PC-9 (cell line): ENCODE data around the gene ATP6V1A.

Experiments used
- EZH2 ChIP-seq: fragments of 200-600 bp; sonication (generic); IDR thresholded peaks from 2 replicates; pipeline ENCODE4 v1.8.0; 2017; ENCODE audit warnings: antibody characterized with exemption, low read depth
- TF ChIP-seq, protein P1 (sequence below): fragments of 200-600 bp; sonication (generic); conservative IDR thresholded peaks from 2 replicates; pipeline ENCODE4 v1.6.1; 2017; ENCODE audit warnings: mixed run types, antibody characterized with exemption, mild to moderate bottlenecking, moderate library complexity

DNA sequence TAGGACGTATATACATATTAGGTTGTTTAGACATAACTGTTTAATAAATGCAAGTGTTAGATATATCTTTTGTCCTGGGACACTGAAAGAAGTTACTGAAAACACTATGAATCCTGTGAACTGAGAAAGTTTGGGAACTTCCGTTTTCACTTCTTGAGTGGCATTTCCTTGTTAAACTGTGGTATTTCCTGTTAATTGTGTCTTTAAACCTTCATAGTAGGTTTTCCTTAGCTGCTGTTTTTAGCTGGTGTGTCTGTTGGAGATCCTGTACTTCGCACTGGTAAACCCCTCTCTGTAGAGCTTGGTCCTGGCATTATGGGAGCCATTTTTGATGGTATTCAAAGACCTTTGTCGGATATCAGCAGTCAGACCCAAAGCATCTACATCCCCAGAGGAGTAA is 37.1 kb downstream of the ATP6V1A start:
- TF ChIP-seq, protein P1, sequence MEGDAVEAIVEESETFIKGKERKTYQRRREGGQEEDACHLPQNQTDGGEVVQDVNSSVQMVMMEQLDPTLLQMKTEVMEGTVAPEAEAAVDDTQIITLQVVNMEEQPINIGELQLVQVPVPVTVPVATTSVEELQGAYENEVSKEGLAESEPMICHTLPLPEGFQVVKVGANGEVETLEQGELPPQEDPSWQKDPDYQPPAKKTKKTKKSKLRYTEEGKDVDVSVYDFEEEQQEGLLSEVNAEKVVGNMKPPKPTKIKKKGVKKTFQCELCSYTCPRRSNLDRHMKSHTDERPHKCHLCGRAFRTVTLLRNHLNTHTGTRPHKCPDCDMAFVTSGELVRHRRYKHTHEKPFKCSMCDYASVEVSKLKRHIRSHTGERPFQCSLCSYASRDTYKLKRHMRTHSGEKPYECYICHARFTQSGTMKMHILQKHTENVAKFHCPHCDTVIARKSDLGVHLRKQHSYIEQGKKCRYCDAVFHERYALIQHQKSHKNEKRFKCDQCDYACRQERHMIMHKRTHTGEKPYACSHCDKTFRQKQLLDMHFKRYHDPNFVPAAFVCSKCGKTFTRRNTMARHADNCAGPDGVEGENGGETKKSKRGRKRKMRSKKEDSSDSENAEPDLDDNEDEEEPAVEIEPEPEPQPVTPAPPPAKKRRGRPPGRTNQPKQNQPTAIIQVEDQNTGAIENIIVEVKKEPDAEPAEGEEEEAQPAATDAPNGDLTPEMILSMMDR = no peak
- no peak for TF ChIP-seq EZH2
